HS-27A (cell line): ENCODE results near the gene BTF3.

Source experiments
- DNase-seq: peaks from one replicate; pipeline ENCODE4 v3.0.0-alpha.2; 2012; ENCODE audit warnings: low read depth, missing footprints

The BTF3 gene

GRCh38 chr5:73525606-73526203 lies 27.5 kb downstream of the BTF3 start:
- DNase-seq = no peak

DNA sequence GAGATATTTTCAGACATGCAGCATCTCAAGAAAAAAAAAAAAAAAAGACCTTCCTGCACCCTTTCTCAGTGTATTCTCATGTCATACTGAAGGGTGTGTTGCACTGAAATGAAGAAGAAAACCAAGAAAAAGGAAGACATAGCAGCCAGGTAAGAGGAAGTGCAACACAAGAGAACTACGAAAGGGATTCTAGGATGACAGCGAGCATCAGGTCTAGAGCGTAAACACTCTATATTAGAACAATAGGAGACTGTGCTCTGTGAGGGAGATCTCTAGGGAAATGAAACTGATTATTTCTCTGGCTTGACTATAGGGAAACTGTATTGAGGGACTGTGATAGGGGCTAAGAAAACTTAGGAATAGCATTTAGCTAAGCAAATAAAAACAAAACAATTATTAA lies 30.0 kb downstream of the BTF3 start:
- DNase-seq = no peak

- no peak for DNase-seq
Measured at GRCh38 chr5:73529081-73529480, 30.8 kb downstream of the BTF3 start.

DNA sequence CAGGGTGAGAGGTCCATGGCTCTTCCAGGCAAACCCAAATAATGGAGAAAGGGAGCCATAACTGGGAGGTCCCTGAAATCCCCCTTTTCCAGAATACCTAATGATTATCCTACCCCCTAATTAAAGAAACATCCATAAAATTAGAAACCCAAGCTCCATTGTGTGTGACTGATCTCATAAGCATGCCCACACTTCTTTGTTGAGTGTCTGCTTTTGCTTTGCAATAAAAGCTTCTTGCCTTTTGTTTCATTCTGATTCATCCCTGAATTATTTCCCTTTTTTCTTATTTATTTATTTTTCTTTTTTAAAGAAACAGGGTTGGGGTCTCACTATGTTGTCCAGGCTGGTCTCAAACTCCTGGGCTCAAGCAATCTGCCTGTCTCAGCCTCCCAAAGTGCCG lies 33.1 kb downstream of the BTF3 start:
- DNase-seq = no peak

GRCh38 chr5:73532195-73532594 lies 34.0 kb downstream of the BTF3 start:
- DNase-seq = no peak

DNA sequence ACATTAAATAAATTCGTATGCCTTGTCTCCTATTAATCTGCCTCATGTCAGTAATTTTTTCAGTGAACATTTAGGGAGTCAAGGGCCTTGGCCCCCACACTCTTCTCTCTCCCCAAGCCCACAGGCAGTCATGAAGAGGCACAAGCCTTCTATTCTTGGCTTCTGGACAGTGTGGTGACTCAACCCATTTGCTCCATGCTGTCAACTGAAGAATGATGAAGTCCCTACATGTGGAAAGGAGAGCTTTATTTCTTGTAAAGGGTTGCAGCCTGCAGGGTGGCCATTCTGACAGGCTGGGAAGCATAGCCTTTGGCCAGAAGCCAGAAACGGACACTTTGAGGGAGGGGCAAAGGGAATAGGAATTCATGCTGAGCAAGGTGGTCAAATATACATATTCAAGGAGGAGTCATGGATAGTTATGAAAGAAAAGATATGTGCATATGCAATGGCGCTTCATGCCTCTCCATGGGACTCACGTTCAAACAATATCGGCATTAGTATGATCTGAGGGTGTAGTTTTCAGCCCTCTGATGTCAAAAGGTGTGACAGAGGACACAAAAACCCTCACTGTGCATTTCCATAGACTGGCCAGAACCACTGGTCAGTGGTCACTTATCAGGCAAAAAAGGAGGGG lies 35.9 kb downstream of the BTF3 start:
- DNase-seq = no peak

DNA sequence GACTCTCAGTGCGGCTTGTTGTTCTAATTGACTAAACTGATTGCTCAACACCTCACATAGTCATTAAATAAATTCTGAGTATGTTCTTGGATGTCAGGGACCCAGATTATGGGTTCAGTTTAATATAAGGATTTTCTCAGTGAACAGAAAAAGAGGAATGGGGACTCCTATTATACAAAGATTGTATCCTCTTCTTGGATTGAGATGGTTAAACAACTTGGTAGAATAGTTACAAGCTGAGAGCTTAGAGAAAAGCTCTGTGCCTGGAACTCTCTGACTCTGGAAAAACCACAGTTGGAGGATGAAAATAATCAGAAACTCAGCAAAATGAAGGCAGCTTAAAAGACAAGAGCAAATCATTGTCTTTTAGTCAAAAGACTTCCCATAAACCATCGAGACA lies 36.7 kb downstream of the BTF3 start:
- DNase-seq = no peak

- DNase-seq = no peak
Measured at GRCh38 chr5:73539730-73540129, 41.5 kb downstream of the BTF3 start.

GRCh38 chr5:73540192-73540591 lies 42.0 kb downstream of the BTF3 start:
- no peak for DNase-seq

DNA sequence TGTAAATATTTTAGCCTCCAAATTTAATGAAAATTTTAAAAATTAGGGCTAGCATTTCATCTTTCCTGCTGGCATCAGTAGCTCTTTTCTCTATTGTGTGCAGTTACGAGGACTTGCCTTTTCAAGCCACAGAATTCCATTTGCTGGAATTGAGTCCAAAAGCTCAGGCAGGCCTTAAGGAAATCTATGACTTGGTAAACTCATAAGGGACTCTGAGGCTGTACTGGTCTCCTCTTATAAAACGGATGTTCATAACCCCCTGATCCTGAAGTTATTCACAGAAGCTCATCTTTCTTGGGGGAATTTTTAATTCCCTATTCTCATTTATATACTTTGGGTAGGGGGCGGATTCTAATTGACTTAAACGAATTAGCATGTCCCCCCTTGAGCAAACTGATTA lies 43.8 kb downstream of the BTF3 start:
- no peak for DNase-seq

DNA sequence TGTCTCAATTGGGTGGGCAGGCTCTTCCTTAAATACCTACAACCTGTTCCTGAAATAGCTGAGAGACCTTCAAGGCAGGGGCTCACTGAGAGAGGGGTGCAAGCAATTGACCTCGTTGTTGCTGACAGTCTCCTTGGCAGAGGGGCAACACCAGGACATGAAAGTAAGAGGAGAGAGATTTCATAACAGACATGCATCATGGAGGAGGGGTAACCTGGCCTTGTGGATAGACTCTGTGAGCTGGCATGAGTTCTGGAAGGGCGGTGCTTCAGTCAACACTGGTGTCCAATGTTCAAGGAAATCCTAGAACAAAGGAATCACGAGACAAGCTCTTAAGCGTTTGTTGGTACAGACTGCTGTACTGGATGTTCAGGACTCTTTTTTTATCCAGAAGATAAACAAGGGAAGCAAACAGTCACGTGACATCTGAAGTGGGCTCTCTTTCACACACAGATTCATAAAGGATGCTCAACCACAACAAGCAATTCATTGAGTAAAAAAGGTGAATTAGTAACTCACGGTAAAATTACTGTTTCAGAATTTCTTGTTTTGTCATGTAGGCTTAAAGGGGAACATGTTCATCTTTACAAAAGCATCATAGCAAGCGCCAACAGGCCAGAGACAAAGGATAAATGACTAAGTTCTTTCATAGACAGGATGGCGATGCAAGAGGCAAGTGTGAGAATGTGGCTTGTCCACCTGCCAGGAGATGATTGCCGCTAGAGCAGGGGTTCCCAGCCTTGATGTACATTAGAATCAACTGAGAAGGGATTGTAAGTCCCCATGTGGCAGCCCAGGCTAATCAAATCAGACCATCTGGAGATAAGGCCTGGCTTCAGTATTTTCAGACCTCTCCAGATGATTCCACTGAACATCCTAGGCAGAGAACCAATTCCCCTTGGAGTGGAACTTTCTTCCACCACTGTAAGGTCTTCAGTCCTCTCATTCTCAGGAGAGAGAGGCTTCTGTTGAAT lies 46.5 kb downstream of the BTF3 start:
- DNase-seq = no peak

- no peak for DNase-seq
Measured at GRCh38 chr5:73545403-73545779, 47.1 kb downstream of the BTF3 start.

- no peak for DNase-seq
Measured at GRCh38 chr5:73550016-73550415, 51.8 kb downstream of the BTF3 start.

GRCh38 chr5:73552642-73553041 lies 54.4 kb downstream of the BTF3 start:
- DNase-seq = no peak
